ENCODE measurements around the gene OSGIN1. TPM values are rescaled to one million over a fixed set of nuclear protein-coding genes. Genes with fewer than 3 reads are reported as not detected.

Gene OSGIN1
- total and polyA plus RNA-seq, 2 of the 8 experiments (the other 6 are each of a cell fraction or from before 2014, with no cell fraction given), result 0.58 to 0.76 TPM

- Histone ChIP-seq H3K4ac (replicated peaks; ENCODE audit: insufficient read length, low read depth, low read length) (no peak overlapping the region), H3K27me3 (replicated peaks in 1 of 4; ENCODE audit: control insufficient read depth in 3 of 4, extremely low read depth in 1 of 4, insufficient read depth in 3 of 4, low read length in 3 of 4) (no peaks in the 10 kb centered on the region; a peak in 1 of 7 replicates), H4K91ac (replicated peaks; ENCODE audit: insufficient read length, low read length) (no peak overlapping the region), H4K5ac (ENCODE audit: insufficient read length, low read depth, low read length) (no peak overlapping the region), H3K4me1 (replicated peaks in 1 of 4; ENCODE audit: control insufficient read depth in 3 of 4, insufficient read depth in 4 of 4, low read length in 3 of 4) (no peaks in the 10 kb centered on the region), H3K9ac (replicated peaks in 1 of 4; ENCODE audit: extremely low read depth in 1 of 4, low read depth in 3 of 4, low read length in 3 of 4) (no peak overlapping the region), H2BK120ac (replicated peaks; ENCODE audit: low read depth, low read length) (no peak overlapping the region), H3K4me2 (ENCODE audit: insufficient read depth in 1 of 2, low read depth in 2 of 2, low read length in 2 of 2) (no peak overlapping the region), H3K9me3 (ENCODE audit: insufficient read depth in 2 of 2, low read depth in 1 of 2, low read length in 1 of 2) (no peaks in the 10 kb centered on the region), H3K36me3 (ENCODE audit: control insufficient read depth in 2 of 4, insufficient read depth in 4 of 4, low read length in 3 of 4) (no peaks in the 10 kb centered on the region), H2BK15ac (ENCODE audit: low read length) (no peak overlapping the region), H3K27ac (ENCODE audit: low read depth, low read length) (no peak overlapping the region), H3K4me3 (ENCODE audit: extremely low read depth in 1 of 4, insufficient read depth in 2 of 4, low read depth in 3 of 4, low read length in 4 of 4) (no peak overlapping the region), H3K79me2 (ENCODE audit: control insufficient read depth in 1 of 2, insufficient read depth in 2 of 2, low read length in 2 of 2) (no peaks in the 10 kb centered on the region), H3K79me1 (ENCODE audit: low read depth, low read length) (no peaks in the 10 kb centered on the region), H3K18ac (ENCODE audit: extremely low read depth, low read length) (no peak overlapping the region), H2BK5ac (ENCODE audit: low read depth, low read length) (no peak overlapping the region), H4K8ac (ENCODE audit: extremely low read depth, insufficient read depth, low read length) (no peak overlapping the region), H3K23ac (ENCODE audit: insufficient read length) (no peak overlapping the region), H2BK20ac (ENCODE audit: low read length) (no peak overlapping the region), H2BK12ac (ENCODE audit: low read depth, low read length) (0 out of 2 replicates have a peak overlapping the region, but pooled peaks have one; percentile 39), H3K14ac (ENCODE audit: insufficient read length) (no peak overlapping the region), H2AFZ (ENCODE audit: low read length) (no peak overlapping the region), H2AK5ac (ENCODE audit: low read depth, low read length) (no peak overlapping the region), H3K23me2 (ENCODE audit: low read depth, low read length) (no peaks in the 10 kb centered on the region), H4K20me1 (replicated peaks in 1 of 2; ENCODE audit: control insufficient read depth in 1 of 2, insufficient read depth in 2 of 2, low read length in 2 of 2) (no peaks in the 10 kb centered on the region), H3K56ac (replicated peaks; ENCODE audit: insufficient read length, low read depth, low read length) (no peak overlapping the region)
- 91% methylated on average over 22 of the region's 25 CpGs; no CpG with 5 or more reads in 1 of the 2 experiments for WGBS, 2 experiments (ENCODE audit: extremely low coverage in 1 of 2, insufficient coverage in 1 of 2, insufficient read length in 1 of 2, insufficient replicate concordance in 2 of 2, low coverage in 1 of 2, low lambda C conversion rate in 2 of 2, missing lambda C conversion rate in 1 of 2)
- TF ChIP-seq NRF1 (IDR thresholded peaks at IDR 0.05; ENCODE audit: low read depth, low read length) (no peak), TCF12 (IDR thresholded peaks at IDR 0.05; ENCODE audit: low read depth, low read length) (no peak), TAF1 (IDR thresholded peaks at IDR 0.05; ENCODE audit: low read depth, low read length) (no peak), CBX5 (IDR thresholded peaks at IDR 0.05; ENCODE audit: low read depth, low read length) (no peak), CTBP2 (IDR thresholded peaks at IDR 0.05; ENCODE audit: borderline replicate concordance, insufficient read depth, insufficient read length, low read length) (no peak), RBBP5 (IDR thresholded peaks at IDR 0.05; ENCODE audit: borderline replicate concordance, low read depth, low read length) (no peak), CEBPB (IDR thresholded peaks at IDR 0.05; ENCODE audit: low read depth, low read length) (no peak), POLR2A (IDR thresholded peaks at IDR 0.05; ENCODE audit: control extremely low read depth in 1 of 2, low read depth in 2 of 2, low read length in 2 of 2) (no peak), GTF2F1 (IDR thresholded peaks at IDR 0.05; ENCODE audit: borderline replicate concordance, low read depth, low read length) (no peak), TEAD4 (IDR thresholded peaks at IDR 0.05; ENCODE audit: low read depth, low read length) (no peak), POU5F1 (IDR thresholded peaks at IDR 0.05; ENCODE audit: low read depth, low read length) (no peak), FOSL1 (IDR thresholded peaks at IDR 0.05; ENCODE audit: insufficient read depth, low read depth, low read length) (no peak)
- POLR2A ChIA-PET (ENCODE audit: partially characterized antibody), result interaction anchor here (1.4 kb wide), 1 partner anchor 17 kb away, joined by 4 read pairs; no protein-coding TSS in a partner anchor
- CTCF ChIA-PET (ENCODE audit: partially characterized antibody), result interaction anchor here (1.4 to 1.6 kb wide), 2 partner anchors 47 to 88 kb away, joined by 3 to 6 read pairs; no protein-coding TSS in a partner anchor
- no peak for FAIRE-seq
- no peak for DNase-seq (ENCODE audit: low read depth in 1 of 2, low spot score in 2 of 2)
Measured at GRCh38 chr16:83932955-83933673, 19.9 kb upstream of the OSGIN1 start.

Measured in H1 (cell line).